B cell (primary cell): ENCODE results near the gene HERPUD1.

Experiments
- CTCF ChIP-seq: fragments of 200-600 bp; IDR thresholded peaks from one replicate; pipeline ENCODE4 v1.8.0; 2022; ENCODE audit warnings: antibody characterized with exemption, mild to moderate bottlenecking
- EZH2 ChIP-seq: IDR thresholded peaks from 2 replicates; pipeline ENCODE4 v1.6.1; 2012; ENCODE audit warnings: borderline replicate concordance, low read depth, mild to moderate bottlenecking, moderate library complexity, low read length; ENCODE audit not compliant: insufficient read depth, poor library complexity, severe bottlenecking

GRCh38 chr16:56956756-56957155, 24.8 kb downstream of the HERPUD1 start:
- TF ChIP-seq CTCF (no peak), EZH2 (no peak)
